DND-41 (cell line): Measurements from ENCODE around the gene PLD5.

Experiments used
- ATAC-seq: fragments of 200-7000 bp; cut with Tn5 transposase; 3 replicates; pipeline ENCODE4 v1.9.1; 2021; ENCODE audit warnings: low read depth; ENCODE audit not compliant: insufficient read depth
- DNase-seq: peaks from one replicate; pipeline ENCODE4 v3.0.0-alpha.2; 2020
- H2AFZ ChIP-seq: 2 replicates; pipeline ENCODE4 v1.6.0; 2012; ENCODE audit warnings: low read depth, low read length
- H3K27ac ChIP-seq: 2 replicates; pipeline ENCODE4 v1.5.1; 2012; ENCODE audit warnings: low read length, inconsistent platforms
- H3K27me3 ChIP-seq: fragments of 200-600 bp; sonication (generic); 2 replicates; pipeline ENCODE4 v1.6.0; 2012; ENCODE audit warnings: low read length, mild to moderate bottlenecking, inconsistent platforms; ENCODE audit not compliant: insufficient read depth, poor library complexity
- H3K36me3 ChIP-seq: 2 replicates; pipeline ENCODE4 v1.5.1; 2012; ENCODE audit warnings: low read length, inconsistent platforms; ENCODE audit not compliant: insufficient read depth
- H3K4me1 ChIP-seq: 2 replicates; pipeline ENCODE4 v1.5.1; 2012; ENCODE audit warnings: mild to moderate bottlenecking, low read length; ENCODE audit not compliant: insufficient read depth
- H3K4me2 ChIP-seq: 2 replicates; pipeline ENCODE4 v1.6.0; 2012; ENCODE audit warnings: mild to moderate bottlenecking, moderate library complexity, low read length, inconsistent platforms; ENCODE audit not compliant: insufficient read depth
- H3K4me3 ChIP-seq, 2 experiments: fragments of 200-600 bp in 1 of 2; shearing (Covaris generic) in 1 of 2; 2 replicates each; pipeline ENCODE4 v1.5.1; 2012 to 2016; ENCODE audit warnings: inconsistent platforms in 2 of 2, low read length in 2 of 2, mild to moderate bottlenecking in 2 of 2, low read depth in 1 of 2, moderate library complexity in 1 of 2
- H3K79me2 ChIP-seq: 2 replicates; pipeline ENCODE4 v1.6.0; 2012; ENCODE audit warnings: low read length, inconsistent platforms; ENCODE audit not compliant: insufficient read depth
- H3K9ac ChIP-seq: 2 replicates; pipeline ENCODE4 v1.6.0; 2012; ENCODE audit warnings: low read depth, mild to moderate bottlenecking, inconsistent platforms, low read length, moderate library complexity
- H3K9me3 ChIP-seq: 2 replicates; pipeline ENCODE4 v1.5.1; 2012; ENCODE audit warnings: low read length, moderate library complexity, mild to moderate bottlenecking, inconsistent platforms; ENCODE audit not compliant: insufficient read depth, severe bottlenecking
- H4K20me1 ChIP-seq: 2 replicates; pipeline ENCODE4 v1.6.0; 2012; ENCODE audit warnings: low read length; ENCODE audit not compliant: insufficient read depth
- CTCF ChIP-seq: IDR thresholded peaks from 2 replicates; pipeline ENCODE4 v1.5.1; 2012; ENCODE audit warnings: borderline replicate concordance, low read length, moderate library complexity, mild to moderate bottlenecking; ENCODE audit not compliant: poor library complexity, severe bottlenecking; ENCODE audit errors: extremely low read depth
- EZH2 ChIP-seq: IDR thresholded peaks from 3 replicates; pipeline ENCODE4 v1.6.1; 2012; ENCODE audit warnings: borderline replicate concordance, low read depth, mild to moderate bottlenecking, moderate library complexity, low read length, inconsistent platforms; ENCODE audit not compliant: severe bottlenecking

The PLD5 gene

GRCh38 chr1:242043165-242043564, 481.3 kb downstream of the PLD5 start:
- DNase-seq (no peak), ATAC-seq (no peak)
- TF ChIP-seq EZH2: no peak
- Histone ChIP-seq H3K4me3 (no peak overlapping the region), H3K79me2 (no peaks in the 10 kb centered on the region), H3K9me3 (no peaks in the 10 kb centered on the region), H2AFZ (no peak overlapping the region), H3K27me3 (no peaks in the 10 kb centered on the region), H3K36me3 (no peaks in the 10 kb centered on the region), H3K9ac (no peak overlapping the region), H3K4me2 (no peak overlapping the region), H3K27ac (no peak overlapping the region), H3K4me1 (no peaks in the 10 kb centered on the region), H4K20me1 (no peaks in the 10 kb centered on the region)

DNA sequence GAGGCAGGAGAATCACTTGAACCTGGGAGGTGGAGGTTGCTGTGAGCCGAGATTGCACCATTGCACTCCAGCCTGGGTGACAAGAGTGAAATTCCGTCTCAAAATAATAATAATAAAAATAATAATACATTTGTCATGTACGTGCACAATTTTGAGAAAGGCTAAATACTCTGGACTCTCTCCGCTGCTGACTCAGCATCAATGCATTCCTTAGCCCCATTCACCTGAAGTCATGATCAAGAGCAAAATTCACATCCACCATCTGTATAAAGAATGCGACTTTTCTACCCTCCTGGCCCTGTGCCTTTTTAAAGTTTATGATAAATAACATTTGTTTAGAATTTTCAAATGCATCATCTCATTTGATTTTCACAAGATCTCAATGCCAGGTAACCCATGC, 490.1 kb downstream of the PLD5 start:
- Histone ChIP-seq H3K27ac (no peak overlapping the region), H3K4me2 (no peak overlapping the region), H3K4me1 (no peaks in the 10 kb centered on the region), H2AFZ (no peak overlapping the region), H3K36me3 (no peaks in the 10 kb centered on the region), H3K9me3 (no peaks in the 10 kb centered on the region), H3K4me3 (no peak overlapping the region), H3K79me2 (no peaks in the 10 kb centered on the region), H3K9ac (no peak overlapping the region), H4K20me1 (no peaks in the 10 kb centered on the region), H3K27me3 (no peaks in the 10 kb centered on the region)
- DNase-seq (no peak), ATAC-seq (no peak)
- TF ChIP-seq EZH2 (no peak), CTCF (no peak)

- no peak overlapping the region for H3K9ac ChIP-seq
- DNase-seq (no peak), ATAC-seq (no peak)
- no peaks in the 10 kb centered on the region for H3K4me1 ChIP-seq
- no peak for TF ChIP-seq EZH2
- TF ChIP-seq CTCF: no peak
- H2AFZ ChIP-seq: no peak overlapping the region
- H3K9me3 ChIP-seq: no peaks in the 10 kb centered on the region
- no peak overlapping the region for H3K27ac ChIP-seq
- no peaks in the 10 kb centered on the region for H3K27me3 ChIP-seq
- no peaks in the 10 kb centered on the region for H3K36me3 ChIP-seq
- H3K4me2 ChIP-seq: no peak overlapping the region
- no peak overlapping the region for H3K4me3 ChIP-seq
- H4K20me1 ChIP-seq: no peaks in the 10 kb centered on the region
- no peaks in the 10 kb centered on the region for H3K79me2 ChIP-seq
Measured at GRCh38 chr1:242033447-242033846, 491.1 kb downstream of the PLD5 start.
